NOMO-1 treated with dmso at 0.1 percent for 144 hours (cell line): ENCODE measurements around the gene CTSL.
"Not testable (repeated sequence)": the region's sequence is repeated elsewhere in the genome, so short reads cannot be mapped to it uniquely, and the experiment has no call there.

Experiments
- DNase-seq: peaks from one replicate; lab custom pipeline; 2025; ENCODE audit not compliant: unreplicated experiment; lab: John Stamatoyannopoulos, UW

Gene CTSL

DNA sequence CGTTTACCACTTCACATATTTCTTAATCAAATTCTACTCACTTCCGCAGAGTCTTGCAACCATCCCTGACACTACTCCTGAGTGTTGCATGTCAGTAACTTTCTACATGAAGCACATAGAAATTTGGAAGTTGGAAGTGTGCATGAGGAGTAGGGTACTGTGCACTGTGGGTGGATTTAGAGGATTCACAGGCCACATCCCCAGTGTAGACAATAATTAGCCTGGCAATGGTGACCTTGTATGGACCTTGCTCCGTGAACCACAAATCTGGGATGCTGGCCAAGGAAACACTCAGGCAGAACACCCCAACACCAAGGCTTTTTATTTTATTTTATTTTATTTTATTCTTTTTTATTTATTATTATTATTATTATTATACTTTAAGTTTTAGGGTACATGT, 25.5 kb downstream of the CTSL start:
- no peak for DNase-seq

DNA sequence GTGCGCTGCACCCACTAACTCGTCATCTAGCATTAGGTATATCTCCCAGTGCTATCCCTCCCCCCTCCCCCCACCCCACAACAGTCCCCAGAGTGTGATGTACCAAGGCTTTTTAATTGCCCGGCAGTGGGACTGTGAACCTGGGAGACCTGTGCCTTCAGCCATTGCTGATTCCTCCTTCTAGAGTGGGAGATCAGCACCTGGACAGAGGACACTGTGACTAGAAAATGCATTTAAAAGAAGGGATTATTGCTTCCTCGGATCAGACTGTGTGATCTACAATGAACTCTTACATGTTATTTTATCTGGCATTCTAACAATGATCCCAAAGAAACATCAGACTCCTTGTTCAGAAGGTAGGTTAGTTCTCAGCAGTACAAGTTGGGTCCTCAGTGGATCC, 25.9 kb downstream of the CTSL start:
- no peak for DNase-seq

- DNase-seq = no peak
Measured at GRCh38 chr9:87753313-87753712, 27.4 kb downstream of the CTSL start.

DNA sequence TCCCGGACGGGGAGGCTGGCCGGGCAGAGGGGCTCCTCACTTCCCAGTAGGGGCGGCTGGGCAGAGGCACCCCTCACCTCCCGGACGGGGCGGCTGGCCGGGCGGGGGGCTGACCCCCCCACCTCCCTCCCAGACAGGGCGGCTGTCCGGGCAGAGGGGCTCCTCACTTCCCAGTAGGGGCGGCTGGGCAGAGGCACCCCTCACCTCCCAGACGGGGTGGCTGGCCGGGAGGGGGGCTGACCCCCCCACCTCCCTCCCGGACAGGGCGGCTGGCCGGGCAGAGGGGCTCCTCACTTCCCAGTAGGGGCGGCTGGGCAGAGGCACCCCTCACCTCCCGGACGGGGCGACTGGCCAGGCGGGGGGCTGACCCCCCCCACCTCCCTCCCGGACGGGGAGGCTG, 32.4 kb downstream of the CTSL start:
- DNase-seq = not testable (repeated sequence)

- DNase-seq = not testable (repeated sequence)
Measured at GRCh38 chr9:87759980-87760379, 34.1 kb downstream of the CTSL start.

- no peak for DNase-seq
Measured at GRCh38 chr9:87760529-87760928, 34.6 kb downstream of the CTSL start.

- no peak for DNase-seq
Measured at GRCh38 chr9:87763286-87763685, 37.4 kb downstream of the CTSL start.

DNA sequence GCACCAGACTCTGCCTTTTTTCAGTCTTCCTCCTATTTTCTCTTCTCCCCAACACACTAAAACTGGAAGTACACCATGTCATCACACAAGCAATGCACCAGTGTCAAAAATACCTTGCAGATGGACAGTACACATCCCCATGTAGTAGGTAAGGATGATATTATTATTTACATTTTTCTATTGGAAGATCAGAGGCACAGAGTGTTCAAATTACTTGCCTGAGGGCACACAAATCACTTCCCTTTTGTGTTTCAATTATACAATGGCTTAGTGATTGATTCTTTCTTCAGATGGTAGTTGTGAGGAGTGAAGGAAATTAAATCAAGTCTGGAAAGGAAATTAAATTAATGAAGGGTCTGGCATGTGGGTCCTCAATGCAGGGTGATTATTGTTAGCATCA, 39.6 kb downstream of the CTSL start:
- DNase-seq = no peak

- no peak for DNase-seq
Measured at GRCh38 chr9:87766697-87767096, 40.8 kb downstream of the CTSL start.

GRCh38 chr9:87770616-87771315, 44.8 kb downstream of the CTSL start:
- no peak for DNase-seq

GRCh38 chr9:87771316-87772006, 45.5 kb downstream of the CTSL start:
- no peak for DNase-seq

DNA sequence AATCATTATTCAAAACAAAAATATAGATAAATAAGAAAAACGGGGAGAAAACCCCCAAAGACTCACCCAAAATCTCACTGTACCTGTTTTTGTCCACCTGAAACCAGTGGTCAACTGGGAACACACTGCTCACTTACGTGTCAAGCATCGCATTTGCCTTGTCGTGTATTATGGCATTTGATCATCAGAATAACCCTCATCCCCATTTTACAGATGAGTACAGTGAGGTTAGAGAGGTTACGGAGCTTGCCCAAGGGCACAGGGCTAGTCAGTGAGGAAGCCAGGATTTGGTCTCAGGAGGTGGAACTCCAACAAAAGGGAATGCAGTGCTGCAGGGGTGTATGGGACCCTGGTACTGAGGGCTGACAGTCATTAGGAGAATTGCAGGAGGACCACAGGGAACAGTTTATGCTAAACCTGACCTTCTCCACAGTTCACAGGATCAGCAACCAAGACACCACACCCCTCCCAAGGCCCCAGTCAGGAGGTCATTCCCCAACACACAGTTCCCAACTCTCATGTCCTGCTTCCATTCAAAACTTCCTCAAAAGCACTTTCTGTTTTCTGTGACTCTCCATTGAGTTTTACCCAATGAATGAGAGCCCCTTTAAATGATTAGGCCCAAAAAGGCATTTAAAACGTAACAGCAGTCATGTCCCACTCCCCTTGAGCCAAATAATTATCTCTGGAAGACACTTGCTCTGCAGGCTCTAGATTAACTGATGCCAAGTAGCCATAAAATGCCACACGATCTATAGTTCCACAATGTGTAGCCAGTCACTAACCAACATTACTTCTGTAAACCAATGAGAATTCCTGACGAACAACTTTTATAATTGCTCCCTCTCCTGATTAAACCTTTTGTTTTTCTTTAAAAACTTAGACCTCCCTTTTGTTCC, 50.8 kb downstream of the CTSL start:
- no peak for DNase-seq

- DNase-seq = no peak
Measured at GRCh38 chr9:87778996-87779395, 53.1 kb downstream of the CTSL start.
